GM12878 (cell line): ENCODE measurements around the gene DPAGT1. TPM values are rescaled to one million over a fixed set of nuclear protein-coding genes. Genes with fewer than 3 reads are reported as not detected.

Source experiments
- ATAC-seq: fragments of 200-7000 bp; cut with Tn5 transposase; 3 replicates; pipeline ENCODE4 v1.9.1; 2020; ENCODE audit warnings: mild to moderate bottlenecking, moderate library complexity
- BruUV-seq: library from RNA; stranded (reverse); fragments of 400-500 nt; replicated peaks from 2 replicates; lab custom pipeline; 2021; lab: Mats Ljungman, UMichigan
- CTCF ChIA-PET: fragments of 300-600 bp; sonication (Branson Sonifier 250); formaldehyde crosslinking; extraction: SDS; loops from one replicate; lab custom pipeline; 2021; ENCODE audit warnings: inconsistent platforms; lab: Yijun Ruan, JAX
- POLR2A ChIA-PET: fragments of 350-600 bp; formaldehyde crosslinking; extraction: SDS; loops from one replicate; lab custom pipeline; 2021; ENCODE audit warnings: inconsistent platforms; lab: Charles Lee
- RAD21 ChIA-PET: fragments of 300-600 bp; sonication (Branson Sonifier 250); formaldehyde crosslinking; loops from one replicate; lab custom pipeline; 2023; ENCODE audit warnings: antibody characterized with exemption; ENCODE audit not compliant: unreplicated experiment; lab: Charles Lee
- SMC1A ChIA-PET: fragments of 300-600 bp; sonication (Branson Sonifier 250); formaldehyde crosslinking; loops from one replicate; lab custom pipeline; 2023; ENCODE audit not compliant: unreplicated experiment, uncharacterized antibody; lab: Charles Lee
- DNase-seq: peaks from one replicate; pipeline ENCODE4 v3.0.0-alpha.2; 2011; ENCODE audit warnings: low read depth, low spot score
- FAIRE-seq: peaks from 3 replicates; lab custom pipeline; 2011; peaks lifted over from hg19 to GRCh38; lab: Jason Lieb, UNC
- H2AFZ ChIP-seq: 2 replicates; pipeline ENCODE4 v1.6.0; 2011; ENCODE audit warnings: low read depth, low read length, control low read depth; ENCODE audit not compliant: control insufficient read depth
- H3K27ac ChIP-seq: 2 replicates; pipeline ENCODE4 v1.5.1; 2011; ENCODE audit warnings: control low read depth; ENCODE audit not compliant: control insufficient read depth, insufficient read depth
- H3K27me3 ChIP-seq, 2 experiments: replicated peaks in 1 of 2; 2 replicates each; pipeline versions ENCODE4 v1.6.0 to v1.6.1; 2011; ENCODE audit warnings: low read length in 1 of 2; ENCODE audit not compliant: control insufficient read depth in 2 of 2, insufficient read depth in 2 of 2
- H3K36me3 ChIP-seq, 2 experiments: 2 replicates each; pipeline ENCODE4 v1.5.1; 2011; ENCODE audit warnings: low read length in 1 of 2; ENCODE audit not compliant: control insufficient read depth in 2 of 2, insufficient read depth in 2 of 2
- H3K4me1 ChIP-seq: 2 replicates; pipeline ENCODE4 v1.6.1; 2011; ENCODE audit warnings: mild to moderate bottlenecking, low read length, moderate library complexity, mixed read lengths; ENCODE audit not compliant: control insufficient read depth, insufficient read depth
- H3K4me2 ChIP-seq: 2 replicates; pipeline ENCODE4 v1.6.0; 2011; ENCODE audit warnings: control low read depth; ENCODE audit not compliant: control insufficient read depth, insufficient read depth
- H3K4me3 ChIP-seq: fragments of 200-600 bp; sonication (generic); 2 replicates; pipeline ENCODE4 v1.5.1; 2016
- H3K79me2 ChIP-seq: 2 replicates; pipeline ENCODE4 v1.6.0; 2011; ENCODE audit warnings: low read length; ENCODE audit not compliant: control insufficient read depth, insufficient read depth
- H3K9ac ChIP-seq: 2 replicates; pipeline ENCODE4 v1.8.0; 2011; ENCODE audit warnings: low read length, control low read depth, mixed read lengths; ENCODE audit not compliant: control insufficient read depth, insufficient read depth
- H3K9me3 ChIP-seq: replicated peaks from 3 replicates; pipeline ENCODE4 v1.5.1; 2011; ENCODE audit warnings: mild to moderate bottlenecking, low read length; ENCODE audit not compliant: control insufficient read depth, insufficient read depth
- H4K20me1 ChIP-seq: 2 replicates; pipeline ENCODE4 v1.6.0; 2011; ENCODE audit not compliant: control insufficient read depth, insufficient read depth
- CBX3 ChIP-seq: fragments of 200-600 bp; sonication (generic); IDR thresholded peaks from 2 replicates; pipeline ENCODE4 v1.6.1; 2016; ENCODE audit warnings: low read depth, borderline replicate concordance
- CBX5 ChIP-seq: sonication (generic); IDR thresholded peaks from 2 replicates; pipeline ENCODE4 v1.6.1; 2016; ENCODE audit warnings: low read depth, moderate library complexity, mild to moderate bottlenecking, inconsistent platforms
- CREB1 ChIP-seq: IDR thresholded peaks from 2 replicates; pipeline ENCODE4 v1.6.1; 2012; ENCODE audit warnings: low read depth, mild to moderate bottlenecking, inconsistent platforms
- HDAC2 ChIP-seq: fragments of 200-600 bp; sonication (generic); IDR thresholded peaks from 2 replicates; pipeline ENCODE4 v1.6.1; 2017
- MXI1 ChIP-seq: fragments of 150-350 bp; IDR thresholded peaks from 2 replicates; pipeline ENCODE4 v1.6.1; 2011; ENCODE audit warnings: low read depth, mild to moderate bottlenecking, inconsistent platforms, low read length, improper control_type of control experiment
- NFYB ChIP-seq: IDR thresholded peaks from 2 replicates; pipeline ENCODE4 v1.6.1; 2011; ENCODE audit warnings: low read depth, mild to moderate bottlenecking, low read length, improper control_type of control experiment, moderate library complexity; ENCODE audit not compliant: insufficient read depth
- PAX5 ChIP-seq: IDR thresholded peaks from 2 replicates; pipeline ENCODE4 v1.6.1; 2011; ENCODE audit warnings: low read depth, low read length, borderline replicate concordance
- SPI1 ChIP-seq: IDR thresholded peaks from 2 replicates; pipeline ENCODE4 v1.6.1; 2011; ENCODE audit warnings: low read depth, mild to moderate bottlenecking, low read length, moderate library complexity, borderline replicate concordance; ENCODE audit not compliant: insufficient read depth
- TCF12 ChIP-seq: IDR thresholded peaks from 2 replicates; pipeline ENCODE4 v1.6.1; 2011; ENCODE audit warnings: low read depth, mild to moderate bottlenecking, low read length
- ZNF384 ChIP-seq: IDR thresholded peaks from 2 replicates; pipeline ENCODE4 v1.6.1; 2012; ENCODE audit warnings: low read depth, mild to moderate bottlenecking, low read length, improper control_type of control experiment, borderline replicate concordance
- ZSCAN29 ChIP-seq: fragments of 450-650 bp; IDR thresholded peaks from 2 replicates; pipeline ENCODE4 v1.6.1; 2017; ENCODE audit warnings: mild to moderate bottlenecking, moderate library complexity
- ZZZ3 ChIP-seq: IDR thresholded peaks from 2 replicates; pipeline ENCODE4 v1.6.1; 2011; ENCODE audit warnings: low read depth; ENCODE audit not compliant: control insufficient read depth, insufficient read length
- WGBS: methylation state at CpG from one replicate; pipeline ENCODE4 v1.1.6; 2016; ENCODE audit warnings: low lambda C conversion rate; ENCODE audit not compliant: insufficient replicate concordance, insufficient coverage; ENCODE audit errors: missing lambda C conversion rate; 5-methylcytosine and 5-hydroxymethylcytosine counted together
- in situ Hi-C: fragments of 300-500 bp; cut with MboI; formaldehyde crosslinking; loops from 9 replicates; pipeline ENCODE4 v1.14.3; 2018; ENCODE audit warnings: mixed read lengths
- intact Hi-C: fragments of 100-400 bp; cut with micrococcal nuclease; formaldehyde crosslinking; loops from one replicate; pipeline ENCODE4 v1.14.2; 2022; ENCODE audit not compliant: unreplicated experiment
- polyA plus RNA-seq, 11 experiments: library from polyadenylated mRNA; depleted of rRNA in 4 of 11; unstranded in 6 of 11; stranded (reverse) in 5 of 11; fragments of >200 nt; fragmentation: Nextera tagmentation in 4 of 11; fragmentation: Illumina TruSeq in 1 of 11; extraction: Ambion mirVana in 4 of 11; extraction: Trizol in 1 of 11; gene quantifications; 1 replicate in 1 of 11; 2 replicates in 10 of 11; pipeline versions ENCODE4 v1.2.1 to v1.2.3, GENCODE V29; 2011 to 2016; ENCODE audit warnings: inconsistent platforms in 2 of 11, missing spikeins in 2 of 11, low read depth in 1 of 11
- total RNA-seq, 4 experiments: library from RNA; depleted of rRNA in 3 of 4; stranded (reverse); fragments of >200 nt in 3 of 4; fragmentation: Illumina TruSeq in 1 of 4; extraction: Trizol in 1 of 4; gene quantifications; 2 replicates each; pipeline versions ENCODE4 v1.2.1 to v1.2.3, GENCODE V29; 2013 to 2021
- TF ChIP-seq, protein P1 (sequence below): IDR thresholded peaks from 2 replicates; pipeline ENCODE4 v1.6.1; 2011; ENCODE audit warnings: low read depth, low read length, improper control_type of control experiment, borderline replicate concordance
- TF ChIP-seq, protein P2 (sequence below): fragments of 450-650 bp; IDR thresholded peaks from 2 replicates; pipeline ENCODE4 v1.6.1; 2016; ENCODE audit warnings: mild to moderate bottlenecking
- TF ChIP-seq, protein P3 (sequence below), 3 experiments: IDR thresholded peaks in 2 of 3; conservative IDR thresholded peaks in 1 of 3; 2 replicates each; pipeline ENCODE4 v1.5.1; 2011; ENCODE audit warnings: low read depth in 3 of 3, low read length in 3 of 3, mild to moderate bottlenecking in 3 of 3, control low read depth in 2 of 3, moderate library complexity in 2 of 3, inconsistent platforms in 1 of 3, mixed read lengths in 1 of 3; ENCODE audit not compliant: control insufficient read depth in 2 of 3, insufficient read depth in 1 of 3; ENCODE audit errors: extremely low read depth in 1 of 3
- TF ChIP-seq, protein P4 (sequence below): fragments of 450-650 bp; IDR thresholded peaks from 2 replicates; pipeline ENCODE4 v1.6.1; 2018; ENCODE audit warnings: borderline replicate concordance, mild to moderate bottlenecking; ENCODE audit not compliant: partially characterized antibody

The DPAGT1 gene
- total and polyA plus RNA-seq, 10 of the 15 experiments (the other 5 are each of a cell fraction or from before 2014, with no cell fraction given) = 20.5 to 95.6 (median 54.3) TPM

DNA sequence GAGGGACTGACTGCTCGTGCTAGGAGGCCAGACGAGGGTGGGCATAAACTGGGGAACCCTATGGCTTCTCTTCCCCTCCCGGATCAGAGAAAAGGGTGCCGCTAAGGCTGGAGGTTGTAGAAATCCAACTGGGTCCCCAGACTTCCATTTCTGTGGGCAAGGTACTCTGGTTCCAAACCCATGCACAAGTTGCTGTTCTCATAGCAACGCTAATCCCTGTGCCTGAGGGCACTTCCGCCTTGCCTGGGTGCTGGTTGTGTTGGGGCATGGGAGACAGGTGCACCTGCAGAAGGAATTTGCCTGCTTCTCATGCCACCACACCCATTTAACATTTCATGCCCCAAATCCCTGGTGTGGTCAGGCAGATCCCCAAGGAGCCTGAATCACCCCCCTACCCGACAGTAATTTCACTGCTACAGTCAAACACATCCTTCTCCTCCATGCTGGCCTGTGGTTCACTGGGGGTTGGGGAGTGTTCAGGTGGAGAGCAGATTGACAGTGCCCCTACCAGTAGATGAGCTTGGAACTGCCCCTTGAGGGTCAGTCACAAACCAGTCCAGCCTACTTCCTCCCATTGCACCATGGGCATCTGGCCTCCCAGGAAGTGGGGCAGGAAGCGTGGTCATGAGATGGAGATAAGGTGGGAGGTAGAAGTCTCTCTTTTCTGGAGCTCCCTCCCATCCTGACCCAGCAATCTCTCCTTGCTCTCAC lies 6.6 kb upstream of the DPAGT1 start:
- in situ Hi-C loops (no loop called here), intact Hi-C loops (loop anchor here (5.0 kb wide), 1 partner anchor 89 kb away; no protein-coding TSS in a partner anchor)
- ChIA-PET SMC1A (interaction anchor here (0.7 to 2.6 kb wide), 4 partner anchors 11 to 216 kb away, joined by 3 to 32 read pairs (median 4); partner anchors contain the start of genes HINFP and VPS11), POLR2A (interaction anchor here (0.5 to 7.2 kb wide), 9 partner anchors 13 to 98 kb away, joined by 3 to 76 read pairs (median 4); partner anchors contain the start of genes CBL, HINFP, HMBS and VPS11), CTCF (interaction anchor here (0.8 to 1.9 kb wide), 10 partner anchors 9 to 216 kb away, joined by 3 to 10 read pairs (median 3); partner anchors contain the start of genes HINFP and TRAPPC4), RAD21 (interaction anchor here (0.8 to 1.5 kb wide), 4 partner anchors 9 to 88 kb away, joined by 3 to 7 read pairs (median 4); partner anchors contain the start of genes HINFP and HMBS)
- Histone ChIP-seq H3K4me3 (peak overlapping the region; percentile 96), H3K9ac (peak overlapping the region; percentile 82), H3K27ac (peak overlapping the region; percentile 58), H3K4me1 (peaks cover 19% of the 10 kb centered on the region), H2AFZ (peak overlapping the region; percentile 76), H3K79me2 (peaks cover 26% of the 10 kb centered on the region), H4K20me1 (no peaks in the 10 kb centered on the region), H3K27me3 (no peaks in the 10 kb centered on the region), H3K4me2 (peak overlapping the region; percentile 86), H3K9me3 (no peaks in the 10 kb centered on the region), H3K36me3 (peaks cover 14 to 19% of the 10 kb centered on the region in 2 experiments)
- DNase-seq (no peak), ATAC-seq (peak; percentile 44), FAIRE-seq (peak; percentile 82)
- BruUV-seq = no TSS peak
- 7% methylated on average over 8 of the region's 8 CpGs for WGBS
- no peak for TF ChIP-seq ZNF384
- no peak for TF ChIP-seq CREB1
- no peak for TF ChIP-seq TCF12
- peak; percentile 43; the same call in 1 of the 2 replicates for TF ChIP-seq SPI1
- TF ChIP-seq ZZZ3 = no peak
- TF ChIP-seq CBX3 = no peak
- TF ChIP-seq, protein P1, sequence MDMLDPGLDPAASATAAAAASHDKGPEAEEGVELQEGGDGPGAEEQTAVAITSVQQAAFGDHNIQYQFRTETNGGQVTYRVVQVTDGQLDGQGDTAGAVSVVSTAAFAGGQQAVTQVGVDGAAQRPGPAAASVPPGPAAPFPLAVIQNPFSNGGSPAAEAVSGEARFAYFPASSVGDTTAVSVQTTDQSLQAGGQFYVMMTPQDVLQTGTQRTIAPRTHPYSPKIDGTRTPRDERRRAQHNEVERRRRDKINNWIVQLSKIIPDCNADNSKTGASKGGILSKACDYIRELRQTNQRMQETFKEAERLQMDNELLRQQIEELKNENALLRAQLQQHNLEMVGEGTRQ = no peak
- TF ChIP-seq PAX5 = no peak
- TF ChIP-seq, protein P2, sequence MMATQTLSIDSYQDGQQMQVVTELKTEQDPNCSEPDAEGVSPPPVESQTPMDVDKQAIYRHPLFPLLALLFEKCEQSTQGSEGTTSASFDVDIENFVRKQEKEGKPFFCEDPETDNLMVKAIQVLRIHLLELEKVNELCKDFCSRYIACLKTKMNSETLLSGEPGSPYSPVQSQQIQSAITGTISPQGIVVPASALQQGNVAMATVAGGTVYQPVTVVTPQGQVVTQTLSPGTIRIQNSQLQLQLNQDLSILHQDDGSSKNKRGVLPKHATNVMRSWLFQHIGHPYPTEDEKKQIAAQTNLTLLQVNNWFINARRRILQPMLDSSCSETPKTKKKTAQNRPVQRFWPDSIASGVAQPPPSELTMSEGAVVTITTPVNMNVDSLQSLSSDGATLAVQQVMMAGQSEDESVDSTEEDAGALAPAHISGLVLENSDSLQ = peak; percentile 93
- TF ChIP-seq HDAC2 = no peak
- TF ChIP-seq, protein P3, sequence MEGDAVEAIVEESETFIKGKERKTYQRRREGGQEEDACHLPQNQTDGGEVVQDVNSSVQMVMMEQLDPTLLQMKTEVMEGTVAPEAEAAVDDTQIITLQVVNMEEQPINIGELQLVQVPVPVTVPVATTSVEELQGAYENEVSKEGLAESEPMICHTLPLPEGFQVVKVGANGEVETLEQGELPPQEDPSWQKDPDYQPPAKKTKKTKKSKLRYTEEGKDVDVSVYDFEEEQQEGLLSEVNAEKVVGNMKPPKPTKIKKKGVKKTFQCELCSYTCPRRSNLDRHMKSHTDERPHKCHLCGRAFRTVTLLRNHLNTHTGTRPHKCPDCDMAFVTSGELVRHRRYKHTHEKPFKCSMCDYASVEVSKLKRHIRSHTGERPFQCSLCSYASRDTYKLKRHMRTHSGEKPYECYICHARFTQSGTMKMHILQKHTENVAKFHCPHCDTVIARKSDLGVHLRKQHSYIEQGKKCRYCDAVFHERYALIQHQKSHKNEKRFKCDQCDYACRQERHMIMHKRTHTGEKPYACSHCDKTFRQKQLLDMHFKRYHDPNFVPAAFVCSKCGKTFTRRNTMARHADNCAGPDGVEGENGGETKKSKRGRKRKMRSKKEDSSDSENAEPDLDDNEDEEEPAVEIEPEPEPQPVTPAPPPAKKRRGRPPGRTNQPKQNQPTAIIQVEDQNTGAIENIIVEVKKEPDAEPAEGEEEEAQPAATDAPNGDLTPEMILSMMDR (IDR thresholded peaks at IDR 0.05 in 2 of 3, conservative IDR thresholded peaks at IDR 0.05 in 1 of 3; ENCODE audit: control insufficient read depth in 2 of 3, extremely low read depth in 1 of 3, insufficient read depth in 1 of 3, low read depth in 3 of 3, low read length in 3 of 3) = no peak
- TF ChIP-seq CBX5 = no peak
- no peak; the same call in 1 of the 2 replicates for TF ChIP-seq MXI1
- TF ChIP-seq NFYB = peak; percentile 78
- TF ChIP-seq ZSCAN29 = no peak
- TF ChIP-seq, protein P4, sequence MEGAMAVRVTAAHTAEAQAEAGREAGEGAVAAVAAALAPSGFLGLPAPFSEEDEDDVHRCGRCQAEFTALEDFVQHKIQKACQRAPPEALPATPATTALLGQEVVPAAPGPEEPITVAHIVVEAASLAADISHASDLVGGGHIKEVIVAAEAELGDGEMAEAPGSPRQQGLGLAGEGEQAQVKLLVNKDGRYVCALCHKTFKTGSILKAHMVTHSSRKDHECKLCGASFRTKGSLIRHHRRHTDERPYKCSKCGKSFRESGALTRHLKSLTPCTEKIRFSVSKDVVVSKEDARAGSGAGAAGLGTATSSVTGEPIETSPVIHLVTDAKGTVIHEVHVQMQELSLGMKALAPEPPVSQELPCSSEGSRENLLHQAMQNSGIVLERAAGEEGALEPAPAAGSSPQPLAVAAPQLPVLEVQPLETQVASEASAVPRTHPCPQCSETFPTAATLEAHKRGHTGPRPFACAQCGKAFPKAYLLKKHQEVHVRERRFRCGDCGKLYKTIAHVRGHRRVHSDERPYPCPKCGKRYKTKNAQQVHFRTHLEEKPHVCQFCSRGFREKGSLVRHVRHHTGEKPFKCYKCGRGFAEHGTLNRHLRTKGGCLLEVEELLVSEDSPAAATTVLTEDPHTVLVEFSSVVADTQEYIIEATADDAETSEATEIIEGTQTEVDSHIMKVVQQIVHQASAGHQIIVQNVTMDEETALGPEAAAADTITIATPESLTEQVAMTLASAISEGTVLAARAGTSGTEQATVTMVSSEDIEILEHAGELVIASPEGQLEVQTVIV = no peak
